ENCODE data around the gene RAB40C. TPM values are rescaled to one million over a fixed set of nuclear protein-coding genes. Genes with fewer than 3 reads are reported as not detected.

The RAB40C gene
- total and polyA plus RNA-seq, 2 donors: 20.1 to 43.3 TPM

- no peak overlapping the region for H3K4me3 ChIP-seq (ENCODE audit: low read length in 2 of 2)
- H3K36me3 ChIP-seq (ENCODE audit: control insufficient read depth in 2 of 2, insufficient read depth in 2 of 2, low read length in 1 of 2): peaks cover 16 to 54% of the 10 kb centered on the region in 2 donors
These were observed 67.6 kb downstream of the RAB40C start for GRCh38 chr16:657487-657886.

GRCh38 chr16:658679-659571 is 69.1 kb downstream of the RAB40C start:
- WGBS: 97% methylated on average over 35 of the region's 35 CpGs

More at GRCh38 chr16:657487-657886, 67.6 kb downstream of the RAB40C start:
- WGBS: 96% methylated on average over 22 of the region's 22 CpGs
- Histone ChIP-seq H3K9me3 (ENCODE audit: control insufficient read depth in 2 of 2, insufficient read depth in 1 of 2, low read length in 1 of 2) (no peaks in the 10 kb centered on the region), H3K27me3 (ENCODE audit: control insufficient read depth in 2 of 2, insufficient read depth in 1 of 2, low read length in 1 of 2) (no peaks in the 10 kb centered on the region), H3K4me1 (ENCODE audit: control insufficient read depth in 2 of 2, insufficient read depth in 2 of 2, low read length in 2 of 2) (no peaks in the 10 kb centered on the region), H3K27ac (ENCODE audit: low read depth in 1 of 2, low read length in 1 of 2) (no peak overlapping the region)
- DNase-seq (ENCODE audit: low read depth in 6 of 9, low spot score in 9 of 9): no peak

GRCh38 chr16:659618-660017 is 69.8 kb downstream of the RAB40C start:
- 95% methylated on average over 20 of the region's 20 CpGs for WGBS
- no peaks in the 10 kb centered on the region for H3K27me3 ChIP-seq (ENCODE audit: control insufficient read depth in 2 of 2, insufficient read depth in 1 of 2, low read length in 1 of 2)
- peaks cover 17 to 50% of the 10 kb centered on the region in 2 donors for H3K36me3 ChIP-seq (ENCODE audit: control insufficient read depth in 2 of 2, insufficient read depth in 2 of 2, low read length in 1 of 2)
- no peak for DNase-seq (ENCODE audit: low read depth in 6 of 9, low spot score in 9 of 9)
- H3K4me3 ChIP-seq (ENCODE audit: low read length in 2 of 2): no peak overlapping the region
- H3K27ac ChIP-seq (ENCODE audit: low read depth in 1 of 2, low read length in 1 of 2): no peak overlapping the region
- no peaks in the 10 kb centered on the region for H3K9me3 ChIP-seq (ENCODE audit: control insufficient read depth in 2 of 2, insufficient read depth in 1 of 2, low read length in 1 of 2)
- H3K4me1 ChIP-seq (ENCODE audit: control insufficient read depth in 2 of 2, insufficient read depth in 2 of 2, low read length in 2 of 2): no peaks in the 10 kb centered on the region

More at GRCh38 chr16:658679-659571, 69.1 kb downstream of the RAB40C start:
- DNase-seq (ENCODE audit: low read depth in 6 of 9, low spot score in 9 of 9): no peak
- no peak overlapping the region for H3K27ac ChIP-seq (ENCODE audit: low read depth in 1 of 2, low read length in 1 of 2)
- H3K9me3 ChIP-seq (ENCODE audit: control insufficient read depth in 2 of 2, insufficient read depth in 1 of 2, low read length in 1 of 2): no peaks in the 10 kb centered on the region
- peaks cover 17 to 50% of the 10 kb centered on the region in 2 donors for H3K36me3 ChIP-seq (ENCODE audit: control insufficient read depth in 2 of 2, insufficient read depth in 2 of 2, low read length in 1 of 2)
- no peak overlapping the region for H3K4me3 ChIP-seq (ENCODE audit: low read length in 2 of 2)
- H3K4me1 ChIP-seq (ENCODE audit: control insufficient read depth in 2 of 2, insufficient read depth in 2 of 2, low read length in 2 of 2): no peaks in the 10 kb centered on the region
- no peaks in the 10 kb centered on the region for H3K27me3 ChIP-seq (ENCODE audit: control insufficient read depth in 2 of 2, insufficient read depth in 1 of 2, low read length in 1 of 2)

GRCh38 chr16:660132-660458 is 70.2 kb downstream of the RAB40C start:
- no peak for DNase-seq (ENCODE audit: low read depth in 6 of 9, low spot score in 9 of 9)
- Histone ChIP-seq H3K4me1 (ENCODE audit: control insufficient read depth in 2 of 2, insufficient read depth in 2 of 2, low read length in 2 of 2) (no peaks in the 10 kb centered on the region), H3K9me3 (ENCODE audit: control insufficient read depth in 2 of 2, insufficient read depth in 1 of 2, low read length in 1 of 2) (no peaks in the 10 kb centered on the region), H3K27ac (ENCODE audit: low read depth in 1 of 2, low read length in 1 of 2) (no peak overlapping the region), H3K27me3 (ENCODE audit: control insufficient read depth in 2 of 2, insufficient read depth in 1 of 2, low read length in 1 of 2) (no peaks in the 10 kb centered on the region), H3K4me3 (ENCODE audit: low read length in 2 of 2) (no peak overlapping the region), H3K36me3 (ENCODE audit: control insufficient read depth in 2 of 2, insufficient read depth in 2 of 2, low read length in 1 of 2) (peaks cover 17 to 46% of the 10 kb centered on the region in 2 donors)
- whole genome bisulfite sequencing: 73% methylated on average over 6 of the region's 6 CpGs

GRCh38 chr16:660459-661183 is 70.8 kb downstream of the RAB40C start:
- H3K27ac ChIP-seq (ENCODE audit: low read depth in 1 of 2, low read length in 1 of 2): no peak overlapping the region
- H3K27me3 ChIP-seq (ENCODE audit: control insufficient read depth in 2 of 2, insufficient read depth in 1 of 2, low read length in 1 of 2): no peaks in the 10 kb centered on the region
- peaks cover 17 to 40% of the 10 kb centered on the region in 2 donors for H3K36me3 ChIP-seq (ENCODE audit: control insufficient read depth in 2 of 2, insufficient read depth in 2 of 2, low read length in 1 of 2)
- no peak overlapping the region for H3K4me3 ChIP-seq (ENCODE audit: low read length in 2 of 2)
- no peaks in the 10 kb centered on the region for H3K4me1 ChIP-seq (ENCODE audit: control insufficient read depth in 2 of 2, insufficient read depth in 2 of 2, low read length in 2 of 2)
- WGBS: 50% methylated on average over 38 of the region's 43 CpGs
- DNase-seq (ENCODE audit: low read depth in 6 of 9, low spot score in 9 of 9): no peak
- H3K9me3 ChIP-seq (ENCODE audit: control insufficient read depth in 2 of 2, insufficient read depth in 1 of 2, low read length in 1 of 2): no peaks in the 10 kb centered on the region

- no peaks in the 10 kb centered on the region for H3K9me3 ChIP-seq (ENCODE audit: control insufficient read depth in 2 of 2, insufficient read depth in 1 of 2, low read length in 1 of 2)
- no peak for DNase-seq (ENCODE audit: low read depth in 6 of 9, low spot score in 9 of 9)
- H3K27ac ChIP-seq (ENCODE audit: low read depth in 1 of 2, low read length in 1 of 2): no peak overlapping the region
- no peaks in the 10 kb centered on the region for H3K4me1 ChIP-seq (ENCODE audit: control insufficient read depth in 2 of 2, insufficient read depth in 2 of 2, low read length in 2 of 2)
- H3K27me3 ChIP-seq (ENCODE audit: control insufficient read depth in 2 of 2, insufficient read depth in 1 of 2, low read length in 1 of 2): no peaks in the 10 kb centered on the region
- H3K4me3 ChIP-seq (ENCODE audit: low read length in 2 of 2): no peak overlapping the region
- H3K36me3 ChIP-seq (ENCODE audit: control insufficient read depth in 2 of 2, insufficient read depth in 2 of 2, low read length in 1 of 2): peaks cover 16 to 34% of the 10 kb centered on the region in 2 donors
- WGBS: 88% methylated on average over 35 of the region's 35 CpGs
These were observed 71.4 kb downstream of the RAB40C start for GRCh38 chr16:661184-661821.

GRCh38 chr16:662095-662494 is 72.2 kb downstream of the RAB40C start:
- no peak for DNase-seq (ENCODE audit: low read depth in 6 of 9, low spot score in 9 of 9)

GRCh38 chr16:662597-662996 is 72.7 kb downstream of the RAB40C start:
- H3K27ac ChIP-seq (ENCODE audit: low read depth in 1 of 2, low read length in 1 of 2): no peak overlapping the region
- H3K9me3 ChIP-seq (ENCODE audit: control insufficient read depth in 2 of 2, insufficient read depth in 1 of 2, low read length in 1 of 2): no peaks in the 10 kb centered on the region
- no peak overlapping the region for H3K4me3 ChIP-seq (ENCODE audit: low read length in 2 of 2)
- DNase-seq (ENCODE audit: low read depth in 6 of 9, low spot score in 9 of 9): no peak
- H3K4me1 ChIP-seq (ENCODE audit: control insufficient read depth in 2 of 2, insufficient read depth in 2 of 2, low read length in 2 of 2): peaks cover 2 to 4% of the 10 kb centered on the region in 2 donors
- H3K36me3 ChIP-seq (ENCODE audit: control insufficient read depth in 2 of 2, insufficient read depth in 2 of 2, low read length in 1 of 2): peaks cover 13 to 22% of the 10 kb centered on the region in 2 donors
- over 99% methylated on average over 21 of the region's 21 CpGs for whole genome bisulfite sequencing
- no peaks in the 10 kb centered on the region for H3K27me3 ChIP-seq (ENCODE audit: control insufficient read depth in 2 of 2, insufficient read depth in 1 of 2, low read length in 1 of 2)

More at GRCh38 chr16:662095-662494, 72.2 kb downstream of the RAB40C start:
- Histone ChIP-seq H3K4me3 (ENCODE audit: low read length in 2 of 2) (no peak overlapping the region), H3K27me3 (ENCODE audit: control insufficient read depth in 2 of 2, insufficient read depth in 1 of 2, low read length in 1 of 2) (no peaks in the 10 kb centered on the region), H3K9me3 (ENCODE audit: control insufficient read depth in 2 of 2, insufficient read depth in 1 of 2, low read length in 1 of 2) (no peaks in the 10 kb centered on the region), H3K36me3 (ENCODE audit: control insufficient read depth in 2 of 2, insufficient read depth in 2 of 2, low read length in 1 of 2) (peaks cover 15 to 27% of the 10 kb centered on the region in 2 donors), H3K27ac (ENCODE audit: low read depth in 1 of 2, low read length in 1 of 2) (no peak overlapping the region), H3K4me1 (ENCODE audit: control insufficient read depth in 2 of 2, insufficient read depth in 2 of 2, low read length in 2 of 2) (no peaks in the 10 kb centered on the region)
- 98% methylated on average over 19 of the region's 19 CpGs for WGBS

GRCh38 chr16:666572-666971 is 76.7 kb downstream of the RAB40C start:
- H3K27me3 ChIP-seq (ENCODE audit: control insufficient read depth in 2 of 2, insufficient read depth in 1 of 2, low read length in 1 of 2): no peaks in the 10 kb centered on the region
- no peaks in the 10 kb centered on the region for H3K9me3 ChIP-seq (ENCODE audit: control insufficient read depth in 2 of 2, insufficient read depth in 1 of 2, low read length in 1 of 2)
- H3K4me1 ChIP-seq (ENCODE audit: control insufficient read depth in 2 of 2, insufficient read depth in 2 of 2, low read length in 2 of 2): peaks cover 8 to 12% of the 10 kb centered on the region in 2 donors
- H3K4me3 ChIP-seq (ENCODE audit: low read length in 2 of 2): no peak overlapping the region
- H3K27ac ChIP-seq (ENCODE audit: low read depth in 1 of 2, low read length in 1 of 2): no peak overlapping the region
- DNase-seq (ENCODE audit: low read depth in 6 of 9, low spot score in 9 of 9): no peak
- peaks cover 30 to 33% of the 10 kb centered on the region in 2 donors for H3K36me3 ChIP-seq (ENCODE audit: control insufficient read depth in 2 of 2, insufficient read depth in 2 of 2, low read length in 1 of 2)
- WGBS: 95% methylated on average over 13 of the region's 13 CpGs
